ENCODE results near the gene CSMD2.

DNA sequence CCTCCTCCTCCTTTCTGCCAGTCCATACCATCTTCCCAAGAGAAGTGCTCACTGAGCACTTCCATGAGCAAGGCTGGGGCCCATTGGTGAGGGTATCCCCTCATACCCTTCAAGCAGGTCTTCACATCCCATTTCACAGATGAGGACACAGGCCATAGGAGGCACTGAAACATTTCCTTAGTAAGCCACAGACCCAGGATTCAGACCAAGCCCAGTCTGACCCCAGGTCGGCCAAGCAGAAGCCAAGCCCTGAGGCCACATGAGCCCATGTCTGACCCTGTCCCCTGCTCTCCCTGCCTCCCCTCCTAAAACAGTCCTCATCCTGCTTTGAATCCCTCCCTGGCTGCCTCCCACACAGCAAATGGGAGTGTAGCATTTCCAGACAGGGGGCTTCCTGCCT lies 546.4 kb downstream of the CSMD2 start:
- TF ChIP-seq ZNF274 (IDR thresholded peaks at IDR 0.05; ENCODE audit: low read depth, low read length) (no peak), YY1 (IDR thresholded peaks at IDR 0.05; ENCODE audit: insufficient read depth, insufficient read length) (no peak), SUZ12 (IDR thresholded peaks at IDR 0.05; ENCODE audit: extremely low read depth, insufficient read depth, insufficient read length) (no peak)

Measured in NT2/D1 (cell line).